ENCODE data around the gene AGMAT.

AGMAT gene, protein sequence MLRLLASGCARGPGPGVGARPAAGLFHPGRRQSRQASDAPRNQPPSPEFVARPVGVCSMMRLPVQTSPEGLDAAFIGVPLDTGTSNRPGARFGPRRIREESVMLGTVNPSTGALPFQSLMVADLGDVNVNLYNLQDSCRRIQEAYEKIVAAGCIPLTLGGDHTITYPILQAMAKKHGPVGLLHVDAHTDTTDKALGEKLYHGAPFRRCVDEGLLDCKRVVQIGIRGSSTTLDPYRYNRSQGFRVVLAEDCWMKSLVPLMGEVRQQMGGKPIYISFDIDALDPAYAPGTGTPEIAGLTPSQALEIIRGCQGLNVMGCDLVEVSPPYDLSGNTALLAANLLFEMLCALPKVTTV

DNA sequence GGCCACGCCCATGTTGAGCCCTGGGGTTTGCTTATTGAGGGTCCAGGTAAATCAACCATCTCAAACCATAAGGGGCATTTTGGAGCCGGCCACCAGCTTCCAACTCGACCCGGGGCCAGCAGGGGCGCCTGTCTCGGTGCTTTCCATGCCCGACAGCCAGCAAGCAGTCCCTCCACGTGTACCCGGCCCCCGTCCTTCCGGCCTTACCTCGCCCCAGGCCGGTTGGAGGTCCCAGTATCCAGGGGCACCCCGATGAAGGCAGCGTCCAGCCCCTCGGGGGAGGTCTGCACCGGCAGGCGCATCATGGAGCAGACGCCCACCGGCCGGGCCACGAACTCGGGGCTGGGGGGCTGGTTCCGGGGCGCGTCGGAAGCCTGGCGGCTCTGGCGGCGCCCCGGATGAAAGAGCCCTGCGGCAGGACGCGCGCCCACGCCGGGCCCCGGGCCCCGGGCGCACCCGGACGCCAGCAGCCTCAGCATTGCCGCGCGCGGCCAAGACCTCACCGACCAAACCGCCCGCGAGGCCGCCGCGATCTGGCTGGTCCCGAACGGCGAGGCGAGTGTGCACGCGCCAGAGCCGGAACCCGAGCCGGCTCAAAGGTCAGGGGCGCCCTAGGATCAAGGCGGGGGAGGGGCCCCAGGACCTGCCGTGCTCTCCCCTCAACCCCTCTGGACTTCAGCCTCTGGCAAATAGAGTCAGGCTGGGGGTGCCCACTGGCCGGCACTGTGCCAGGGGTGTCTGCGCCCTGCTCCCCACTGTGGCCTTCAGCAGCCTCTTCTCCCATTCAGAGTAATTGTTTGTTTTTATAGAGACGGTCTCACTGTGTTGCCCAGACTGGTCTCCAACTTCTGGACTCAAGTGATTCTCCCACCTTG lies at the start of gene AGMAT:
AGMAT (minus strand) TSS at position 563 of the 875 bp plus-strand sequence; CDS start at position 479, 84 bp downstream.
- DNase-seq, result peak; percentile 32

DNA sequence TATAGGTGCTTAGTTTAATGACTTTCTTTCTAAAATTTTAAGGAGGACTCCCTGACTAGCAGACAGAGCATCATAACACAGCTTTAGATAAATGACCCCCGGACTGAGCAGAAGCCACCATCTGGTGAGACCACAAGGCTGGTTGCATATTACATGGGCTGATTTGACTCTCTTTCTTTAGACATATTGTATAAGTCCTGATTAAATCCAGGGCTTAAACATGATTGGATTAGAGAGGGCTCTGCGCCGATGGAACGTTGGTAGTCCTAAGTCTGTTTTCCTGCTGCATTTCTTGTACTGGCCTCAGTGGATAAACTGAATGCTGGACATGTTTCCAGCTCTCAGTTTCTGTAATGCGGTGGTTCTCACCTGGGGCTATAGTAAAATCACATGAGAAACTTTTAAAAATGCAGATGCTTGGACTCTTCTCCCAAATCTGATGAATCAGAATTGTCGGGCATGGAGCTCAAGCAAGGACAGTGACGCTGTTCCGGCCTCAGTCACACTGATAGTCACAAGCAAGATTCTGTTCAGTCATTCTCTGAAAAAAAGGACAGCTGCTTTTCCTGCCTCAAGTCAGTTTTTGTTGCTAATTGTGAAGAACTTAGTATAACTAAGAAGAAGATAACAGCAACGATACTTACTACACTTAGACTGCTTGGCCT lies 49.0 kb upstream of the AGMAT start:
- no peak for DNase-seq

DNA sequence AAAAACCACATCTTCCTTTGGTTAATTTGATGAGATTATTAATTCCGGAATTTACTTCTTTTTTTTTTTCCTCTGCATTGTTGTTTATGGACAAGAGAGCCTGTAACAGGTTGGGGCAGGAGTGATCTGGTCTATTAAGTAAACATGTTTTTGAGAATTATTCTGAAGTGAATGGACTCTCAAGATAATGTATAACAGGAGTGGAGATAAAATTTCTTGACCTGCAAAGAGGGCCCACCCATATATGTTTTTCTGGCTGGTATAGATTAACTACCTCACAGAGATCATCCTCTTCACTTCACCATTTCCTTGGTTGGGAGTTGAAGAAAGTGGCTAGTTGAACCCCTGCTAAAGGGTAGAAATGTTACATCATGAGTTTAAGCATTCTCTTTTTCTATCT lies 43.2 kb upstream of the AGMAT start:
- no peak for DNase-seq

DNA sequence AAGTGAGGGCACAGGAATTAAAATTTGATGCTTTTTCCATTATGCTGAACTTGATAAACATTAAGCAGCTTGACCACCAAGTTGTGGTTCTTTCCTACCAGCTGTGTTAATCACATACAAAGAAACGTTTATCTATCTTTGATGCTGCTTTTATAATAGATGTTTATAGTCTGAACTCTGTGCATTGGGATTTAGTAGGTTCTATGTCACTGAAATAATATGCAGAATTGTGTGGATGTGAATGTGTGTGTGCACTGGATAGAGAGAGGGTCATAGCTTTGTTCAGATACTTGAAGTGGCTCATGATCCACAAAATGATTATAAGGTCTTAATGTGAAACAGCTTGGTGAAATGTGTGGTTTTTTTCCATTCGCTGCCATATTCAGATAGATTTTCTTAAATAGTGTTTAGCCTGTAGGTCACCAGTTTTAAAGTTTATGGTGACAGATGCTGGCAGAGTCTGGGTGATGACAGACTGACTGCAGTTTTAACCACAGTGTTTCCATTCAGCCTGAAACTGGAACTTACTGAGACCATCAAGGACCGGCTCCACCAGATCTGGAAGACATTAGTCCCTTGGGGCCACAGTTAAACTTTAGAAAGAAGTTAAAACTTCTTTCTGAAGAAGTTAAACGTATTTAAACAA lies 42.6 kb upstream of the AGMAT start:
- DNase-seq, result peak; percentile 43

DNA sequence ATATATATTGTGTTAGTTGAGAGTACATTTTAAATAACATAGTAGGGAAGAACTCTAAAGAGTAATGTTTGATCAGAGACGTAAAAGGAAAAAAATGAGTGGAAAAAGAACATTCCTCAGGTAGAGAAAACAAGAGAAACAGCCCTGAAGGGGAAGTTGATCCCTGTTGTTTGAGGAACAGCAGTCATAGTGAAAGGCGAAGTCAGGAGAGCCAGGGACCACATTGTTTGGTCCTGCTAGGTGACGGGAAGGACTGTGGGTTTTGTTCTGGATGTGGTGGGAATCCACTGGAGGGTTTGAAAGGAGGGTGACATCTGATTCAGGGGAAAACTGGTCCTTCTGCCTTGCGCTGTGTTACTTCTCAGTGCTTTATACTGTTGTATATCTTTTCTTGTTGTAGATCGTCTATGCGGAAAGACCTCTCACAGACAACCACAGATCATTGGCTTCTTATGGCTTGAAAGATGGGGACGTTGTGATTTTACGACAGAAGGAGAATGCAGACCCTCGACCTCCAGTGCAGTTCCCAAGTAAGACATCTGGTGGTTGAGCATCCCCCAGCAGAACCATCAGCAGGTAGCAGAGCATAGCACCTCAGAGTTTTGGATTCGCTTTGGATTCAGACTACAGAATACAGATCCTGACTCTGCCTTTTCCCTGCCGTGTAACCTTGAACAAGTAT lies 41.6 kb upstream of the AGMAT start:
- DNase-seq, result no peak

DNA sequence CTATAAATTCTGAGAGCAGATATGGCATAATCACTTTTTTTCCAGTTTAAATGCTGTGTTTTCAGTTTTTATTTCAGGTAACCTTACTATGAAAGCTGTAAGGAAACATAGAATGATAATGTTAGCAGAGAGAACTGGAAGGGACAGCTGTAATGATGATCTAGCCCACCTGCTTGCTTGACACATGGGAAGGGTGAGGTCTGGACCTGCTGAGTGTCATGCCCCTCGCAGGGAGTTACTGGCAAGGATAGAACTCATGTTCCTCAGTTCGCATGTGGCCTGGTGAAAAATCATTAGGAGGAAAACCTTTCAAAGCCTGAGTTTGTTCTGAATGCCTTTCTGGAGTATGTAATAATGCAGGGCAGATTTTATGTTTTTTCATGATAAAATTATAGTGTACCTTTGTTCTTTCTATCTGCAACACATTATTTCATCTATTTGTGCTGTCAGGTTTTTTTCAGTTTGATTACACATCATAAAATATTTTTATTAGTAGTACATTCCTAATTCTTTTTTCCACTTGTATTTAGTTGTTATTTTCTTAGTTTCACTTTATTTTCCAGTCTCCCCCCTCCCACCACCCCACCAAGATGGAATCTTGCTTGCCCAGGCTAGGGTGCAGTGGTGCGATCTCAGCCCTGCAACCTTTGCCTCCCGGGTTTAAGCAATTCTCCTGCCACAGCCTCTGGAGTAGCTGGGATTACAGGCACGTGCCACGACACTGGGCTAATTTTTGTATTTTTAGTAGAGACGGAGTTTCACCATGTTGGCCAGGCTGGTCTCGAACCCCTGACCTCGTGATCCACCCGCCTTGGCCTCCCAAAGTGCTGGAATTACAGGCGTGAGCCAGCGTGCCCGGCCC lies 40.4 kb upstream of the AGMAT start:
- no peak for DNase-seq

DNA sequence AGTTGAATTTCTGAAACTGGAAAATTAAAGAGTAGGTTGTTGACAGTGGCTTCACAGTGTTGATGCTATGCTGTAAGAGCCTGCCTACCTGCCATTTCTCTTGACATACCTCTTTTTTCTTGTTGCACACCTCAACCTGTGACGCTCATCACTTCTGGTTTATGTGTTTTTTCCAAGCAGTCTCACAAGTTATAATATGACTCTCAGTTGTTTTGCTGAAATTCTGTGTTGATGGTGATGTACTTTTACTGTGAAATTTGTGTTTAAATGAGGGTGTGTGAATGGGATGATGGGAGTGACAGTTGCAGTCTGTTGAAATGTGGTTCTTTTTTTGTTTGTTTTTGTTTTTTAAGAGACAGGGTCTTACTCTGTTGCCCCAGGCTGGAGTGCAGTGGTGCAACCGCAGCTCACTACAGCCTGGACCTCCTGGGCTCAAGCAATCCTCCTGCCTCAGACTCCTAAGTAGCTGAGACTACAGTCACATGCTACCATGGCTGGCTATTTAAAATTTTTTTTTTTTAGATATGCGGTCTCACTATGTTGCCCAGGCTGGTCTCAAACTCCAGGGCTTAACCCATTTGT lies 39.4 kb upstream of the AGMAT start:
- no peak for DNase-seq

DNA sequence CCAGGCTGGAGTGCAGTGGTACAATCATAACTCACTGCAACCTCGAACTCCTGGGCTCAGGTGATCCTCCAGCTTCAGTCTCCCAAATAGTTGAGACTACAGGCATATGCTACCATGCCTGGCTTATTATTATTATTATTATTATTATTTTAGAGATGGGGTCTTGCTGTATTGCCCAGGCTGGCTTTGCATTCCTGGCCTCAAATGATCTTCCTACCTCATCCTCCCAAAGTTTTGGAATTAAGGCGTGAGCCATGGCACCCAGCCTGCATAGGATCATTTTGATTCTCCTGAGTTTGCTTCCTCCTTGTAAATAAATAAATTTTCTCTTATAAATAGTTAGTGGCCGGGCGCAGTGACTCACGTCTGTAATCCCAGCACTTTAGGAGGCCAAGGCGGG lies 38.6 kb upstream of the AGMAT start:
- no peak for DNase-seq

DNA sequence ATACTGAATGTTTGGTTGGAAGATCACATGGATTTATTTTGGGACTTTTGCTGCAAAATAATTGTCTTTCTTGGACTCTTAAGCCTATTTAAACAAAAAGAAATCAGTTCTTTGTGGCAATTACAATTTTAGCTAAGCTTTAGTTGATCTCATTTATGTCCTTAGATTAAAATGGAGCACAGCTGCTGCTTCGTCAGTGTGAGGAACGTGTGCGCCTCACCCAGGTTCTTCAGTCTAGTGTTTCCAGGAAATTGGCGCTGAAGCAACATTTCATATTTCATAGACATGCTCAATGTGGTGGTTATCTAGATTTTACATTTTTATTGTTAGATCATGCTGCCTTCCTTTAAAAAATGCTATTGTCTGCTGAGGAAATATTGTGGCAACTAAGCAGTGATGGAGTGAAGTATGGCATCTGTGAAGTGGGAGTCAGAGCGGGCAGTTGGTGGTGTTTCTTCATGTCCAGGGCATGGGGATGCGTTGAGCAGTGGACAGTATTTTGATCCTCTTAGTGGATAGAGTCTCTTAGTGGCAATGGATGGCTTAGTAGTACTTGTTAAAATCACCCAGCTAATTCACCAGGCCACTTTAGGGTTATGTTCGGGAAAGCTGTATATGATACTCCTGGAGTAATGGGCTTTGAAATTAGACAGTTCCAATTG lies 38.0 kb upstream of the AGMAT start:
- DNase-seq, result no peak

DNA sequence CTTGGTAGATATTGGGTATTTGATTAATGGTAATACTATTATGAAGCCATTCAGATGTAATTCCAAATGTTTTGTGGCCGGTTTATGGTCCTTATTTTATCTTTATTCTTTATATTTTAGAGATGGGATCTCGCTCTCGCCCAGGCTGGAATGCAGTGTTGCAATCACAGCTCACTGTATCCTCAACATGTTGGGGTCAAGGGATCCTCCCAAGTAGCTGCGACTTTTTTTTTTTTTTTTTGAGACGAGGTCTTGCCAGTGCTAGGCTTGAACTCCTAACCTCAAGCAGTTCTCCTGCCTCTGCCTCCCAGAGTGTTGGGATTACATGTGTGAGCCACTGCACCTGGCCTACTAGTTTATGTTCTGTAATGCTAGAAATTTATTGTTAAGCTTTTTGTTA lies 37.1 kb upstream of the AGMAT start:
- no peak for DNase-seq

DNA sequence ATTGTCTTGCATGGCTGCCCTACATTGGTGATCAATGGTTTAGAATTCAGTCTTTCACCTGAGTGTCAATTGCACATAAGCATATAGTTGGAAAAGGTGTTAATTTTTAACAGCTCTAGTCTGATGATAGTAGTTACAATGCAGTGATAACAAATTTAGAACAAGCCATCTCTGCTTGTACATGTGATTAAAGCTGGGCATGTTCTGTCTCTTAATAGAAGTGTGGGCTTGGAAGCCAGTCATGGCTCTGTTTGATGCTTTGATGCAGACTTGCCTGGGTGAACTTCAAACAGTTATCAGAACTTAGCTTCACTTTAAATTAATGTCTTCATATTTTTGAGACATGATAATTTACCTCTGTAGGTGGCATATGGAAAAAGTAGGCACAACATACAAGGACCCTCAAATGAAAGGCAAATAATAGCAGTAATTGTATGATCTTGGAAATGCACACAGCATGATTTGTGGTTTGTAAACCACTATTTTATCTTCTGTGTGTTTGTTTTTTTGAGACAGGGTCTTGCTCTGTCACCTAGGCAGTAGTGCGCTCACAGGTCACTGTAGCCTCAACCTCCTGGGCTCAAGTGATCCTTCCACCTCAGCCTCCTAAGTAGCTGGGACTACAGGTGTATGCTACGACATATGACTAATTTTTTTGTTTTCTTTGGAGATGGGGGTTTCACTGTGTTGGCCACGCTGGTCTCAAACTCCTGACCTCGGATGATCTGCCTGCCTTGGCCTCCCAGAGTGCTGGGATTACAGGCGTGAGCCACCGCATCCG lies 36.2 kb upstream of the AGMAT start:
- no peak for DNase-seq

DNA sequence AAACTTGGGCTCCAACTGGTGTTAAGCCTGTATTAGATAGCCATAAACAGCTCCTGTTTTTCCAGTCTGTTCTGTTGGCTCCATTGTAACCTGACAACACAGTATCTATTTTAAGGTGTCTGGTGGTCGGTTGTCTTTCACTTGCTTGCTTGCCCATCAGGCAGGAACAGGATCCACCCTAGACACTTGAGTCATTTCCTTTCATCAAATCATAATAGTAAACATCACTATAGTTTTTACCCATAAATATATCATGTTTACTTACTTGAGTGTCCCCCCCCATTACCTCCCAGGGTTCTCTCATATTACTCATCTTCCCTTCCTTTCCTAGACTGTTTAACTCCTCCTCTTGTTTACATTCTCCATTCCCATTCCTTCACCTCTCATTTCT lies 35.3 kb upstream of the AGMAT start:
- peak; percentile 29 for DNase-seq

DNA sequence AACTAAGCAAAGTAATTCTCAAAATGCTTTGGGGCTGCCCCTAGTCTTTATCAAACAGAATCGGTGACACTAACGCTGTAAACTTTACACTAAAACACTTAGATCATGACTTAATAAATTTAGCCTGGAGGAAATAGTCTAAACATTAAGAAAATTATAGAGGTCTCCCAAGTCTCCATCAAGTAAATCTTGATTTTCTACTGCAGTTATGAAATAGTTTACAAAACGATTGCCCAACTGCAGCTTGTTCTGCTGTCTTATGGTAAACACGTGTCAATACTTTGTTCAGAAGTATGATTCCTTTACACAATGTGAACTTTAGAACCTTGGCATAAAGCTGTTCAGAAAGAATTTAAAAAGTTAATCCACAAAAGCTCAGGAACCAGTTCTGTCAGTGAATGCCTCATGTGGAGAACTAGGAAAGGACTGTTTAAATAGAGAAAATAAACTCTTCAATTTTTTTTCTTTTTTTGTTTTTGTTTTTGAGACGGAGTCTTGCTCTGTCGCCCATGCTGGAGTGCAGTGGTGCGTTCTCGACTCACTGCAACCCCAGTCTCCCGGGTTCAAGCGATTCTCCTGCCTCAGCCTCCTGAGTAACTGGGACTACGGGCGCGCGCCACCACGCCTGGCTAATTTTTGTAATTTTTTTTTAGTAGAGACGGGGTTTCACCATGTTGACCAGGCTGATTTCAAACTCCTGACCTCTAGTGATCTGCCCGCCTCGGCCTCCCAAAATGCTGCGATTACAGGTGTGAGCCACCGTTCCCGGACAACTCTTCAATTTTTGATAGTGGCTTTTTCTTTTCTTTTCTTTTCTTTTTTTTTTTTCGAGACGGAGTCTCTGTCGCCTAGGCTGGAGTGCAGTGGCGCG lies 34.0 kb upstream of the AGMAT start:
- peak; percentile 43 for DNase-seq

DNA sequence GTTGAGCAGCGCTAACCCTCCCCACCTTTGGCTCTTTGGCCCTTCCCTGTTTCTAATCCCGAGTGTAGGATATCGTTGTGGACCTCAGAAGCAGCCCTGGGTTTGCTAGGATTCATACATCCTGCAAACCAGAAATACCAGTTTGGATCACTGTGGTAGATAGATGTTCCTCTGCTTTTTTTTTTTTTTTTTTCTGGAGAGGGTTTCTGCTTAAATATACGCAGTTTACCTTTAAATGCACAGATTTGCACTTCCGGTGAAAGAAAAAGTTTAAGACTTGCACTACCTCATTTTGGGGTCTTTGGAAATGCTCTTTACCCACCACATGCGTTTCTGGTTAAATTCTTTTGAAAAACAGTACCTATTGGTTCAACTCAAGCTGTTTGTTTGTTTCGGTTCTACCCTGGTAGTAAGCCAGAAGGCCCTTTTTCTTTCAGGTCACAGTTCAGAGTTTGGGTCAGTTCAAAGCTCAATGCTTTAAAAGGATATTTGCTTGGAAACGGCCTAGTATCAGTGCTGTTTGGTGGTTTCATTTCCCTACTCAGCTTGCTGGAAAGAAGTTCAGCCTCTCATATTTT lies 33.3 kb upstream of the AGMAT start:
- no peak for DNase-seq

DNA sequence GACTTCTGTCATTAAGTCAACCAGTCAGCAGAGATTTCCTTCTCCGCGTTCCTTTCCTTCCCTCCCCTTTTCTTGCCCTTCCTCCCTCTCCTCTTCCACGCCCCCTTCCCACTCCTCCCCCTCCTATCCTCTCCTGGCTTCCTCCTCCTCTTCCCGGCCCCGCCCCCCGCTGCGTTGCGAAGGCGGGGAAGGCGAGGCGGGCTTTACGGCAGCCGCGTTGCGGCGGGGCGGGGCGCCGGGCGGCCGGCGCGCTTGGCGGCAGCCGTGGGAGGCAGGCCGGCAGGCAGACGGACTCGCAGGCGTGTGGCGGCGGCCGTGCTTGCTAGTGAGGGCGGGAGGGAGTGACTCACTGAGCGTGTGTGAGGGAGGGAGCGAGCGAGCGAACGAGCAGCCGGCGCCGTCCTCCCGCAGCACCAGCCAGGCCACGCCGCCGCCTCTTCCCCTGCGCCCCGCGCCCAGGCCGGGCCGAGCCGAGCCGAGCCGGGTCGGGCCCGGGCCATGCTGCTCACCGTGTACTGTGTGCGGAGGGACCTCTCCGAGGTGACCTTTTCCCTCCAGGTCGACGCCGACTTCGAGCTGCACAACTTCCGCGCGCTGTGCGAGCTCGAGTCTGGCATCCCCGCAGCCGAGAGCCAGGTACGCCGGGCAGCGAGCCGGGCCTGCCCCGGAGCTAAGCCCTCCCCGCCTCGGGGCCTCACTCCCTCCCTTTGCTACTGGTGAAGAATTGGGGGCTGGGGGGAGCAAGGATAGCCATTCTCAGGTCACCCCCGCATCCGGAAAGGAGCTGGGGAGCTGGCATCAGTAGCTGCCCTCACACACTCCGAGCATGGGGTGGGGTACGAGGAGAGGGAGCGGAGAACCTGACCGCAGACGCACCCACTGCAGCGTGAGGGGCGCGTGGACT lies 32.6 kb upstream of the AGMAT start, which contains the start of gene DDI2:
DDI2 (plus strand) TSS at position 286 of the 904 bp plus-strand sequence; CDS start at position 499, 213 bp downstream.
- DNase-seq, result peak; percentile 99

DNA sequence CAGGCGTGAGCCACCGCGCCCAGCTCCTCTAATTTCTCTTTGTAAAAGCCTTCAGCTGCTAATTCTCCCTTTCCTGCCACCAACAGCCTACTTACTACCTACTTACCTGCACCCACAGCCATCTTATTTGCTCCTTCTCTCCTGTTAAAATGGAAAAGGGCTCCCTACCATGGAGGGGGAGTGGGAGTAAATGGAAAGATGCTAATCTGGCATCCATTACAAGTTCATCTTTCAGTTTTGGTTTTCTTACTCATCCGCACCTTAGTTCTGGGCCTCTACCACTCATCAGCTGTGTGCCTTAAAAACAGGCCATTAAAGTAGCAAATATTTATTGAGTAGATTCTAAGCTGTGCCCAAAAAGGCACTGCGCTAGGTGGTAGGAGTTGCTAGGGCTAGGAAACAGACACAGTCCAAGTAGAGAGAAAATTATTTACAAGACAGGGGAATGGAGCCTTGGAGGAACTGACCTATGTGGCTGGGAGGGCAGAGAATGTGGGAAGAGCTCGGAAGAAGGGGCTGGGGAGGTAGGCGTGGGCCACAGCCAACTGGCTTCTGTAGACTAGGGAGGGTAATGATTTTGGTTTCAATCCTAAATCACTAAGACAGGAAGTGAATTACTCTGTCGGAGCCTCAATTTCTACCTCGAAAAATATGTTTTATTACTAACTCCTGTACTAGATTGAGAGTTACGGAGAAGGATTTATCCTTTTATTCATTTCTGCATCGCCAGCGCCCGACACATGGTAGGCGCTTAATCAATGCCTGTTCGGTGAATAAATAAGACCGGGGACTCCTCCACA lies 31.7 kb upstream of the AGMAT start:
- peak; percentile 56 for DNase-seq

Data from fibroblast of upper back skin (primary cell).